Medulla oblongata (tissue), 1 donor: ENCODE data around the gene AHCTF1.
"Not testable (repeated sequence)": the region's sequence is repeated elsewhere in the genome, so short reads cannot be mapped to it uniquely, and the experiment has no call there.

Experiments
- DNase-seq: peaks from one replicate; pipeline ENCODE4 v3.0.0-alpha.2; 2015; ENCODE audit errors: extremely low spot score

AHCTF1 gene

GRCh38 chr1:246838118-246838456, 93.7 kb downstream of the AHCTF1 start:
- DNase-seq = no peak

GRCh38 chr1:246837418-246838117, 94.2 kb downstream of the AHCTF1 start:
- DNase-seq = no peak

GRCh38 chr1:246836209-246836966, 95.4 kb downstream of the AHCTF1 start:
- no peak for DNase-seq

- DNase-seq = no peak
These were observed 100.2 kb downstream of the AHCTF1 start for GRCh38 chr1:246831543-246831942.

GRCh38 chr1:246828818-246829217, 102.9 kb downstream of the AHCTF1 start:
- no peak for DNase-seq

GRCh38 chr1:246827396-246827795, 104.4 kb downstream of the AHCTF1 start:
- DNase-seq = no peak

GRCh38 chr1:246825557-246826175, 106.1 kb downstream of the AHCTF1 start:
- no peak for DNase-seq

- no peak for DNase-seq
These were observed 107.2 kb downstream of the AHCTF1 start for GRCh38 chr1:246824541-246824940.

- DNase-seq = not testable (repeated sequence)
These were observed 109.6 kb downstream of the AHCTF1 start for GRCh38 chr1:246822154-246822553.

- DNase-seq = no peak
These were observed 111.1 kb downstream of the AHCTF1 start for GRCh38 chr1:246820666-246821065.

- not testable (repeated sequence) for DNase-seq
These were observed 114.0 kb downstream of the AHCTF1 start for GRCh38 chr1:246817778-246818177.

- DNase-seq = no peak
These were observed 116.0 kb downstream of the AHCTF1 start for GRCh38 chr1:246815693-246816270.

GRCh38 chr1:246814890-246815289, 116.9 kb downstream of the AHCTF1 start:
- DNase-seq = no peak

GRCh38 chr1:246813325-246813724, 118.4 kb downstream of the AHCTF1 start:
- not testable (repeated sequence) for DNase-seq

GRCh38 chr1:246811985-246812384, 119.8 kb downstream of the AHCTF1 start:
- no peak for DNase-seq

GRCh38 chr1:246809473-246809872, 122.3 kb downstream of the AHCTF1 start:
- DNase-seq = no peak

GRCh38 chr1:246805135-246805716, 126.5 kb downstream of the AHCTF1 start:
- no peak for DNase-seq

GRCh38 chr1:246803883-246804282, 127.9 kb downstream of the AHCTF1 start:
- DNase-seq = no peak

- DNase-seq = no peak
These were observed 128.4 kb downstream of the AHCTF1 start for GRCh38 chr1:246803373-246803772.

- DNase-seq = no peak
These were observed 130.3 kb downstream of the AHCTF1 start for GRCh38 chr1:246801241-246802020.

GRCh38 chr1:246800756-246801155, 131.0 kb downstream of the AHCTF1 start:
- no peak for DNase-seq
